Stimulated activated CD8-positive, alpha-beta memory T cell treated with anti-CD3 and anti-CD28 coated beads, Interleukin-4, amount 100 ng/mL, for 24 hours (primary cell): ENCODE results near the gene SKIC2.

Source experiments
- DNase-seq: peaks from one replicate; pipeline ENCODE4 v3.0.0-alpha.2; 2020; ENCODE audit warnings: low read depth

SKIC2 gene

DNA sequence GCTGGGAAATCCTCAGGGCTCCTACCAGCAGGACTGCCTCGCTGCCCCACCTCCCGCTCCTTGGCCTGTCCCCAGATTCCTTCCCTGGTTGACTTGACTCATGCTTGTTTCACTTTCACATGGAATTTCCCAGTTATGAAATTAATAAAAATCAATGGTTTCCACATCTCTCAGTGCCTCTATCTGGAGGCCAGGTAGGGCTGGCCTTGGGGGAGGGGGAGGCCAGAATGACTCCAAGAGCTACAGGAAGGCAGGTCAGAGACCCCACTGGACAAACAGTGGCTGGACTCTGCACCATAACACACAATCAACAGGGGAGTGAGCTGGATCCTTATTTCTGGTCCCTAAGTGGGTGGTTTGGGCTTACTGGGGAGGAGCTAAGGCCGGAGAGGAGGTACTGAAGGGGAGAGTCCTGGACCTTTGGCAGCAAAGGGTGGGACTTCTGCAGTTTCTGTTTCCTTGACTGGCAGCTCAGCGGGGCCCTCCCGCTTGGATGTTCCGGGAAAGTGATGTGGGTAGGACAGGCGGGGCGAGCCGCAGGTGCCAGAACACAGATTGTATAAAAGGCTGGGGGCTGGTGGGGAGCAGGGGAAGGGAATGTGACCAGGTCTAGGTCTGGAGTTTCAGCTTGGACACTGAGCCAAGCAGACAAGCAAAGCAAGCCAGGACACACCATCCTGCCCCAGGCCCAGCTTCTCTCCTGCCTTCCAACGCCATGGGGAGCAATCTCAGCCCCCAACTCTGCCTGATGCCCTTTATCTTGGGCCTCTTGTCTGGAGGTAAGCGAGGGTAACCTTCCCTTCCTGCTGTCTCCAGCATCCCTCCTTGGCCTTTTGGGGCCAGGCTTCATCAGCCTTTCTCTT is 13.2 kb upstream of the SKIC2 start, which contains the start of gene CFB:
Gene CFB (plus strand): TSS at position 589 of the 863 bp plus-strand sequence. CDS start 127 bp downstream, at position 716.
- no peak for DNase-seq

DNA sequence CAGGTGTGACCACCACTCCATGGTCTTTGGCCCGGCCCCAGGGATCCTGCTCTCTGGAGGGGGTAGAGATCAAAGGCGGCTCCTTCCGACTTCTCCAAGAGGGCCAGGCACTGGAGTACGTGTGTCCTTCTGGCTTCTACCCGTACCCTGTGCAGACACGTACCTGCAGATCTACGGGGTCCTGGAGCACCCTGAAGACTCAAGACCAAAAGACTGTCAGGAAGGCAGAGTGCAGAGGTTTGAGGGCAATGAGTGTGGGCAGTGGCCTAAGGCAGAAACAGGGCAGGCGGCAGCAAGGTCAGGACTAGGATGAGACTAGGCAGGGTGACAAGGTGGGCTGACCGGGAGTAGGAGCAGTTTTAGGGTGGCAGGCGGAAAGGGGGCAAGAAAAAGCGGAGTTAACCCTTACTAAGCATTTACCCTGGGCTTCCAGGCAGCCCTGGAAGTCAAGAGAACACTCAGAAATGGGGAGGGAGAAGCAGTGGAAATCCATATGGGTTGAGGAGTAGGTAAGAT is 12.5 kb upstream of the SKIC2 start:
- DNase-seq = no peak

DNA sequence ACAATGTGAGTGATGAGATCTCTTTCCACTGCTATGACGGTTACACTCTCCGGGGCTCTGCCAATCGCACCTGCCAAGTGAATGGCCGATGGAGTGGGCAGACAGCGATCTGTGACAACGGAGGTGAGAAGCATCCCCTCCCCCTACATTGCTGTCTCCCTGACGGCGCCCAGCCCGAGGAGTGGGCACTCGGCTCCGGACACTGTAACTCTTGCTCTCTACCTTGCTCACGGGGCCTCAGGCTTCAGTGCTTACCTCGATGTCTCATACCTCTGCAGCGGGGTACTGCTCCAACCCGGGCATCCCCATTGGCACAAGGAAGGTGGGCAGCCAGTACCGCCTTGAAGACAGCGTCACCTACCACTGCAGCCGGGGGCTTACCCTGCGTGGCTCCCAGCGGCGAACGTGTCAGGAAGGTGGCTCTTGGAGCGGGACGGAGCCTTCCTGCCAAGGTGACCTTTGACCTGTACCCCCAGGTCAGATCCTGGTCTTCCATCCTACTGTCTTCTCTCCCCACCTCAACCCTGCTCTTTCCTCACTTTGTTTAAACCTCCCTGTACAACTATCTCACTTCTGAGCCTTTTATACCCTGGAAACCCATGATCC is 11.8 kb upstream of the SKIC2 start:
- DNase-seq = no peak

DNA sequence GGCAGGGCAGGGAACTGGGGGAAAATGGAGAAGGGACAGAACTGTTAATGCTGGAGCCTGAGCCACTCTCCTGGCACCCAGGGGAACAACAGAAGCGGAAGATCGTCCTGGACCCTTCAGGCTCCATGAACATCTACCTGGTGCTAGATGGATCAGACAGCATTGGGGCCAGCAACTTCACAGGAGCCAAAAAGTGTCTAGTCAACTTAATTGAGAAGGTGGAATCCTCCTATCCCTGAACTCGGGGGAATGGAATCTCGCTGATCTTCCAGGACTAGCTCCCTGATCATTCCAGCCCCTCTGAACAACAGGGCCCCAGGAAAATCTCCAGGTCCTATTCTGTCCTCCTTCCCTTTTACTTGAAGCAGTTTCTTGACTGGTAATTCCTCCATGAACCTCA is 11.1 kb upstream of the SKIC2 start:
- DNase-seq = no peak

DNA sequence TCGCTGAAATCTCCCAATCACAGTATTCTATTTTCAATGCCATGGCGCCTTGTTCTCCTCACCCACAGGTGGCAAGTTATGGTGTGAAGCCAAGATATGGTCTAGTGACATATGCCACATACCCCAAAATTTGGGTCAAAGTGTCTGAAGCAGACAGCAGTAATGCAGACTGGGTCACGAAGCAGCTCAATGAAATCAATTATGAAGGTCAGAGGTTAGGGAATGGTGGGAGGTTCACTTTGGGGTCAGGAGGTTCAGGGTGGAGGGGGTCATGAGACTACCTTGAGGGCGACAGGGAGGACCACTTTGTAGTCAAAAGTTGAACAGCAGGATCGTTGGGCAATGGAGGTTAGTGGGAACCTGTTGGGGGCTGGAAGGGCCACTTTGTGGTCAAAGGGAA is 10.7 kb upstream of the SKIC2 start:
- DNase-seq = no peak

DNA sequence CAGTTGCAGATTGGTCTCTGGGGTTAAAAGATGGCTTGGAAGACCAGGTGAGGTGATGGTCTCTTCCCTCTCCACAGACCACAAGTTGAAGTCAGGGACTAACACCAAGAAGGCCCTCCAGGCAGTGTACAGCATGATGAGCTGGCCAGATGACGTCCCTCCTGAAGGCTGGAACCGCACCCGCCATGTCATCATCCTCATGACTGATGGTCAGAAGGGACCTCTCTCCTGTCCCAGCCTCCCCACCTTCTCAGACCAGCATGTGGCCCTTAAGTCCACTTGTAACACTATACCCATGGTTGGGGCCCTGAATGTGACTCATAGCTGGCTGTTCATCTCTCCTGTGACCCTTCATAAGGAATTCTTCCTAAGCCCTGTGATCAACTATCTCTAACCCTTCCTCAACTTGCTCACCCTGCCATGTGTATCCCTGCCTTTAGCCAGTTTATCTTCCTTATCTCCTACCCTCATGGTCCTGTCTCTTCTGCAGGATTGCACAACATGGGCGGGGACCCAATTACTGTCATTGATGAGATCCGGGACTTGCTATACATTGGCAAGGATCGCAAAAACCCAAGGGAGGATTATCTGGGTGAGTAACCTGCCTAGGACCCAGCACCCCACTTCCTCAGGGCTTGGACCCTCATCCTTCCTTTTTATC is 10.1 kb upstream of the SKIC2 start:
- no peak for DNase-seq

DNA sequence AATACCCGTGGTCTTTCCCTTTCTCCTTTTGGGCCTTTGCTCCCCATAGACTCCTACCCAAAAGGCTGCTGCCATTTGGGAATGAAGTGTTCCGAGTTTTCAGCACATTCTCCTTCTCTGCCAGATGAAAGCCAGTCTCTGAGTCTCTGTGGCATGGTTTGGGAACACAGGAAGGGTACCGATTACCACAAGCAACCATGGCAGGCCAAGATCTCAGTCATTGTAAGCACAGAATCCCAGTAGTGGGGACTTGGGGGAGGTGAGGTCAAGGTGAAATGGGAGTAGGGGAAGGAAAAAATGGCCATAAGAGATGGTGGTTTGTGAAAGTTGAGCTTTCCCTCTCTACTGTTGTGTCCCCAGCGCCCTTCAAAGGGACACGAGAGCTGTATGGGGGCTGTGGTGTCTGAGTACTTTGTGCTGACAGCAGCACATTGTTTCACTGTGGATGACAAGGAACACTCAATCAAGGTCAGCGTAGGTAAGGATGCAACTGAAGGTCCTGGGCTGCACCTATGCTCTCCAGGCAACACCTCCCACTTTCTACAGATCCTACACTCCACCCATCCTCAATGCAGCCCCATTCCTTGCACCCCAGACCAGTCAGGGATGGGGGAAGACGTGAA is 8.9 kb upstream of the SKIC2 start:
- no peak for DNase-seq

DNA sequence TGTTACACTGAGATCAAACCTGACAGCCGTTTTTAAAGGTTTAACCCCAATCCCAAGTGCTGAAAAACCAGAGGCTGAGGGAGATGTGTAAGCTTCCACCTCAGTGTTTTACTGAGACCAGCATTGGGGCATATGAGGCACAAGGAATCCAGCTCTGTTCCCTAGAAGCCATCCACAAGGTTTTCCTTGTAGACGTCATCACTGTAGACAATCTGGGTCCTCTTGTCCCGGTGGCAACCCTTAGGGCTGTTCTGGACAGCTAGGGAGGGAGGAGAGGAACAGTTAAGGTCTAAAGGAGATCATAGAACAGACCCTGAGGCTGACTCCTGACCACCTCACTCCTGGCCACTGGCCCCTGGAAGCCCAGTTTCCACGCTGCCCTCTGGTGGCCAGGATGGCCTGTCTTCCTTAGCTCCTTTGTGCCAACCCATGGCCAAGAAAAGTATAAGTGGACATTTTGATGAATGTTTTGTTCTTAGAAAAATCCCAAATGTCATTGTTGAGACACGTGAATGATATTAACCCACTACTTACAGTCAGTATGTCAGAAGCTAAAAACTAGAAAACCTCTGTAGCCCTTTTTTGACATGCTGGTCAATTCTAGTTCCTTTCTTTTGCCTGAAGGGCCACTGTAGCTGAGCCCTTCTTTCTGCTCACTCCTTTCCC is 6.7 kb upstream of the SKIC2 start:
- no peak for DNase-seq

DNA sequence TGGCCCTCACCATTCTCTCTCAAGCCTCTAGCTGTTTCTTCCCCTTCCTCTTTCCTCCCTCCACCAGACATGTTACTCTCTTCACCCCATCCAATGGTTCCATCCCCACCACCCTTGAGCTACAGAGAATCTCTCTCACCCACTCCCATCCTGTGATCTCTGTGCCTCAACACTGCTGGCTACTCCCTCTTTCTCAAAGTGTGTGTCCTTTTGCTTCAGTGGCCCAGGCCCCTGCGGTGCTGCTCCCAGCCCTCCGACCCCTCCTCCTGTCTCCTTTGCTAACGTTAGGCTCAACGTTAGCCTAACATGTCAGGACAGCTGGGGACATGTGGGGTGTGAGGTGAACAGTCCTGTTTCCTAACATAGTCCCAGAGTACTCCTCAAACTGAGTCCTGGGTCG is 6.1 kb upstream of the SKIC2 start:
- no peak for DNase-seq

DNA sequence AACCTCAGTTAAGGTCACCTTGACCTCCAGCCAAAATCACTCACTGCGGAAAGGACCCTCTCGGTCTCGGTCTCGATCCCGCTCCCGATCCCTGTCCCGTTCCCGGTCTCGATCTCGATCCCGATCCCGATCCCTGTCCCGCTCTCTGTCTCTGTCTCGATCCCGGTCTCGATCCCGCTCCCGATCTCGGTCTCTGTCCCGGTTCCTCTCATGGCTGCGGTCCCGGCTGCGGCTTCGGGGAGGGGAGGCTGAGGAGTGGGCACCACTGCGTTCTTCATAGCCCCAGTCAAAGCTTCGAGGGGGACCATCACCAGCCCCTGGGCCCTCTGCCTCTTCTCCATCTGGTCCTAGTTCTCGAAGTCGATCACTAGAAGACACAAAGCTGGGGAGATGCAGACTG is 4.5 kb upstream of the SKIC2 start:
- no peak for DNase-seq

DNA sequence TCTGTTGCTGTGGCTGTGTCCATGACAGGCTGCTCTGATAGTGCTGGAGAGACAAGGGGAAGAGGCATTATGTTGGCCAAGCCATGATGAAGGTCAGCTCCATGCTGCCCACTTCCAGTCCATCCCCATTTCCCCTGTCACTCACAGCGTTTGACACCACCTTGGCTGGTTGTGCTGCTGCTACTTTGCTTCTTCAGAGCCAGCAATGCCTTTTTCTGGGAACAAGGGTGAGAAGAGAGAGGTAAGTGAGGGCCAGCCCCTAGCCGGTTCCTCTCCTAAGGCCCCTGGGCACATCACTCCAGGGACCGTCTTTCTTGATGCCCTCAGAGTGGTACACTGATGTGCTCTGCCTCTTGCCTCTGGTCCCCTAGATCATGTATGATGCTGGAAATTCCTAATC is 2.2 kb upstream of the SKIC2 start:
- DNase-seq = no peak

DNA sequence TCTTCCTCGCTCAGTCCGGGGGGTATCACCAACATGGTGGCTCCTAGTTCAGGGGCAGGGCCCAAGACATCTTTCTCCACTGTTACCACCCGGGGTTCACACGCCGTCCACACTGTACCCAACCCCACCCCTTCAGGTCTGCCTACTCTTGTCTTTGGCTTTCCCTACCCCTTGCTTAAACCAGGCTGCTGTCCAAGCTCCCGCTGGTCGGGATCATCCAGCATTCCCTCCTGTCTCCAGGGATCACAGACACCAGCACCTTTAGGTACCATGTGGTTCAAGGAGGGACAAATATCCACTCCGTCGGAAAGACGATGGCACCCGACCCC is 599 bp upstream of the SKIC2 start:
- DNase-seq = no peak

DNA sequence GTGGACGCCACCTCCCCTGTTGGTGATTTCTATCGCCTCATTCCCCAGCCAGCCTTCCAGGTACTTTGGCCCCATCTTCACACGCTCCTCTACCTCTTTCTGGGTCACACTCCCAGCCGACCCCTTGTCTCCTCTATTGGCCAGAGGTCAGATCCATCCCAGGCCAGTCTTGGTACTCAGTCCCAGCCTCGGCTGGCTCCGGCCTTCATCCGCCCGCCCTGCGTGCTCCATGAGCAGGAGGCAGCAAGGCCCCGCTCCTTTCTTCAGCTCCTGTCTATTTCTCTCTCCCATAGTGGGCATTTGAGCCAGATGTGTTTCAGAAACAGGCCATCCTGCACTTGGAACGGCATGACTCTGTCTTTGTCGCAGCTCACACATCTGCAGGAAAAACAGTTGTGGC is 2.6 kb downstream of the SKIC2 start:
- DNase-seq = no peak

DNA sequence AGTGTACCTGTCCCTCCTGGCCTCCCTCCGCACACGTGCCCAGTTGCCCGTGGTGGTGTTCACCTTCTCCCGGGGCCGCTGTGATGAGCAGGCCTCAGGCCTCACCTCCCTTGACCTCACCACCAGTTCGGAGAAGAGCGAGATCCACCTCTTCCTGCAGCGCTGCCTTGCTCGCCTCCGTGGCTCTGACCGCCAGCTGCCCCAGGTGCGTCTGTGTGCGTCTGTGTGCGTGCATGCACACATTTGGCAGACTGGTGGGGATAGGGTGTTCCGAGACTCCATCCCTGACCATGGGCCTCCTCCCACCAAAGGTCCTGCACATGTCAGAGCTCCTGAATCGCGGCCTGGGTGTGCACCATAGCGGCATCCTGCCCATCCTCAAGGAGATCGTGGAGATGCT is 4.9 kb downstream of the SKIC2 start:
- no peak for DNase-seq

DNA sequence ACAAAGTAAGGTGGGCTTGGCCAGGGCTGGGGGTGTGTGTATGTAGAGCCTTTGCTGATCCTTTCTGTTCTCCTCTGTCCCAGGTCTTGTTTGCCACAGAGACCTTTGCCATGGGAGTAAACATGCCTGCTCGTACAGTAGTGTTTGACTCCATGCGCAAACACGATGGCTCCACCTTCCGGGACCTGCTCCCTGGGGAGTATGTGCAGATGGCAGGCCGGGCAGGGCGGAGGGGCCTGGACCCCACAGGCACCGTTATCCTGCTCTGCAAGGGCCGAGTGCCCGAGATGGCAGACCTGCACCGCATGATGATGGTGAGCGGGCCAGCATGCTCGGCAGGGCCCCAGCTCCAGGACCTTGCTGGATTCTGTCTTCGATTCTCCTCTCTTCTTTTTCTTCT is 6.7 kb downstream of the SKIC2 start:
- DNase-seq = no peak

DNA sequence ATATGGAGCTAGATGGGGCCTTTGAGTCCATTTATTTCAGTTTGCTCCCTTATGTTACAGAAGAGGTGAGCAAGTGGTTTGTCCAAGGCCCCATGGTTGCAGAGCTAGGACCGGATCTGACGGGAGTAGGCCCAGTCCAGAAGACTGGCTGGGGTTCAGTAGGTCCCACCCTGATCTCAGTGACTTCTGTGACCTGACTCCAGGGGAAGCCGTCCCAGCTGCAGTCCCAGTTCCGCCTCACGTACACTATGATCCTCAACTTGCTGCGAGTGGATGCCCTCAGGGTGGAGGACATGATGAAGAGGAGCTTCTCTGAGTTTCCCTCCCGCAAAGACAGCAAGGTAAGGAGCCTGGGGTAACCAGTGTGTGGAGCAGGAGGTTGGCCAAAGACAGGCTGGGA is 7.5 kb downstream of the SKIC2 start:
- no peak for DNase-seq

DNA sequence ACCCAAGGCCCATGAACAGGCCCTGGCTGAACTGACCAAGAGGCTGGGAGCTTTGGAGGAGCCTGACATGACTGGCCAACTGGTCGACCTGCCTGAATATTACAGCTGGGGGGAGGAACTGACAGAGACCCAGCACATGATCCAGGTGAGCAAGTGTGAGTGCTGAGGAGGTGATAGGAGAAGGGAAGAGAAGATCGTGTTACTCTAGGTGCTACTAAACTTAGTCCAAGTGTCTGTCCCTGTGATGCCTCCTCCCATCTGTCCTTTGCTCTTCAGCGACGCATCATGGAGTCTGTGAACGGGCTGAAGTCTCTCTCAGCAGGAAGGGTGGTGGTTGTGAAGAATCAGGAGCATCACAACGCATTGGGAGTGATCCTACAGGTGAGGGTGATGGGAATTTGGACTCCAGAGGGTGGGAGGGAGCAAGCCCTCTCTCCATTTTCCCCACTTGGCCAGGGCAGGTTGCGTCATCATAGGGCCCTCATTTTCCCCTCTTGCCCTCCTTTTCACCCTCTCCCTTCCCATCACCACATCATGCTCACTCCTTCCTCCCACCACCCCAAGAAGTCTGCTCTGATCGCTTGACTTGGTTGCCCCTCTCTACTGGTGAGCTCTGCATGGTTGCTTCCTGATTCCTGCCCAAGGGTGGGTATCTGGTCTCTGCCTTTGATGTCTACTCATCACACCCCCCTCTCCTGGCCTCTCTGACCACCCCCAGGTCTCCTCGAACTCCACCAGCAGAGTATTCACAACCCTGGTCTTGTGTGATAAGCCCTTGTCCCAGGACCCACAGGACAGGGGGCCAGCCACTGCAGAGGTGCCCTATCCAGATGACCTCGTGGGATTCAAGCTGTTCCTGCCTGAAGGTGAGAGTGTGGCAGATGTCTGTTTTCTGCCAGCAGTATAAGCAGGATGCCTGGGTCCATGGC is 8.3 kb downstream of the SKIC2 start:
- DNase-seq = no peak

DNA sequence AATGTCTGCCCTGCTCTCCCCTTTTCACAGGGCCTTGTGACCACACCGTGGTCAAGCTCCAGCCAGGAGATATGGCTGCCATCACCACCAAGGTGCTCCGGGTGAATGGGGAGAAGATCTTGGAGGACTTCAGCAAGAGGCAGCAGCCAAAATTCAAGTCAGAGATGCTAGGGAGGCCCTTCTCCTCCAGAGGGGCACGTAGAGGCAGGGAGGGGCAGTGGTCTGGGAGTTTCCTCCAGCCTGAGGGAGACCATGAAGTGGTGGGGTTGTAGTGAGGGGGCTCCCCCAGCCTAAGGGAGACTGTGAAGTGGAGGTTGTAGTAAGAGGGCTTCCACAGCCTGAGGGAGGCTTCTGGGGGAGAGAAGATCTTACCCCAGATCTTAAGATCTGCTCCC is 8.9 kb downstream of the SKIC2 start:
- DNase-seq = no peak

DNA sequence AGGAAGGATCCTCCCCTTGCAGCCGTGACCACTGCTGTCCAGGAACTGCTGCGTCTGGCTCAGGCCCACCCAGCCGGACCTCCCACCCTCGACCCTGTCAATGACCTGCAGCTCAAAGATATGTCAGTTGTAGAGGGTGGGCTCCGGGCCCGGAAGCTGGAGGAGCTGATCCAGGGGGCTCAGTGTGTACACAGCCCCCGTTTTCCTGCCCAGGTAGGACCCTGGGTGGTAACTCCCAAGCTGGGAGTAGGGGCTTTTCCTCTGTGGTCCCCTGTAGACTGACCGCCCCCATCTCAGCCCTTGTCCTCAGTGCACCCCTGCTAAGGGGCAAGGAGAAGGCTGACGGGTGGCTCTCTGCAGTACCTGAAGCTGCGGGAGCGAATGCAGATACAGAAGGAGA is 9.4 kb downstream of the SKIC2 start:
- no peak for DNase-seq

DNA sequence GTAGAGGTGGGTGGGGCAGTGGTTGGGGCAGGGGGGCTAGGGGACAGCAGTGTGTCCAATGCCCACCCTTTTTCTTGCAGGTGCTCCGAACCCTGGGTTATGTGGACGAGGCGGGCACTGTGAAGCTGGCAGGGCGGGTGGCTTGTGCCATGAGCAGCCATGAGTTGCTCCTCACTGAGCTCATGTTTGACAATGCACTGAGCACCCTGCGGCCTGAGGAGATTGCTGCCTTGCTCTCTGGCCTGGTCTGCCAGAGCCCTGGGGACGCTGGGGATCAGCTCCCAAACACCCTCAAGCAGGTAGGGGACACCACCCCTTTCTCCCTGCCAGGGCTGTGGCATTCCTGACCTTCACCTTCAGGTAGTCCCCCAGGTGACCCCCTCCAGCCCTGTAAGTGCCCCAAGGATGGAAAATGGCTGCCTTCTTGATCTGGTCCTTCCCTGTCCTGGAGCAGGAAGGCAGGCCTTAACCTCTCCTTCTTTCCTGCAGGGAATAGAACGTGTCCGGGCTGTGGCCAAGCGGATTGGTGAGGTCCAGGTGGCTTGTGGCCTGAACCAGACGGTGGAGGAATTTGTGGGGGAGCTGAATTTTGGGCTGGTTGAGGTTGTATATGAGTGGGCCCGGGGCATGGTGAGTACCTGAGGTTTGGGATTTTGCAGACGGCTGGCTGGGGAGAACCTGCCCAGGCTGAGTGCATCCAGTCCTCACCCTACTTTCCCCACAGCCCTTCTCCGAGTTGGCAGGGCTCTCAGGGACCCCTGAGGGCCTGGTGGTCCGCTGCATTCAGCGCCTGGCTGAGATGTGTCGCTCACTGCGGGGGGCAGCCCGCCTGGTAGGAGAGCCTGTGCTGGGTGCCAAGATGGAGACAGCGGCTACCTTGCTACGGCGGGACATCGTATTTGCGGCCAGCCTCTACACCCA is 10.1 kb downstream of the SKIC2 start:
- no peak for DNase-seq
